ENCODE measurements around the gene HAUS2.

GRCh38 chr15:42593143-42593542, 44.5 kb downstream of the HAUS2 start:
- no peak for TF ChIP-seq CTCF (conservative IDR thresholded peaks at IDR 0.05)
- no peak for TF ChIP-seq EZH2 (IDR thresholded peaks at IDR 0.05; ENCODE audit: low read depth)
